H9 (cell line): ENCODE data around the gene CAMK2B. TPM values are rescaled to one million over a fixed set of nuclear protein-coding genes. Genes with fewer than 3 reads are reported as not detected.
A peak's percentile ranks its signal among the peaks of the same experiment; 100 is the strongest.

ENCODE experiments used
- DNase-seq: peaks from one replicate; pipeline ENCODE4 v3.0.0-alpha.2; 2017
- H2AFZ ChIP-seq: one replicate; pipeline ENCODE4 v1.6.1; 2013; ENCODE audit warnings: mild to moderate bottlenecking, low read length, control low read depth, moderate library complexity
- H2AK5ac ChIP-seq: 2 replicates; pipeline ENCODE4 v1.6.1; 2013; ENCODE audit warnings: low read length, control low read depth, mixed read lengths; ENCODE audit not compliant: insufficient read length
- H2BK120ac ChIP-seq: one replicate; pipeline ENCODE4 v1.6.1; 2013; ENCODE audit warnings: low read depth, mild to moderate bottlenecking, low read length, control low read depth, inconsistent platforms; ENCODE audit not compliant: poor library complexity, severe bottlenecking
- H2BK12ac ChIP-seq: 2 replicates; pipeline ENCODE4 v1.6.1; 2013; ENCODE audit warnings: low read length, control low read depth, mixed read lengths, low read depth; ENCODE audit not compliant: insufficient read length
- H2BK15ac ChIP-seq: 2 replicates; pipeline ENCODE4 v1.6.1; 2013; ENCODE audit warnings: low read depth, low read length, control low read depth
- H2BK20ac ChIP-seq: one replicate; pipeline ENCODE4 v1.6.1; 2013; ENCODE audit warnings: low read depth, mild to moderate bottlenecking, low read length, control low read depth, inconsistent platforms; ENCODE audit not compliant: poor library complexity, severe bottlenecking
- H2BK5ac ChIP-seq: 2 replicates; pipeline ENCODE4 v1.6.1; 2013; ENCODE audit warnings: low read length, control low read depth, mixed read lengths; ENCODE audit not compliant: insufficient read length
- H3K14ac ChIP-seq: 2 replicates; pipeline ENCODE4 v1.6.1; 2013; ENCODE audit warnings: low read length, control low read depth; ENCODE audit not compliant: insufficient read depth
- H3K18ac ChIP-seq: 2 replicates; pipeline ENCODE4 v1.6.1; 2013; ENCODE audit warnings: low read depth, mild to moderate bottlenecking, mixed read lengths, low read length, control low read depth; ENCODE audit not compliant: insufficient read length
- H3K23ac ChIP-seq: 2 replicates; pipeline ENCODE4 v1.6.1; 2013; ENCODE audit warnings: low read length, control low read depth, mixed read lengths, low read depth; ENCODE audit not compliant: insufficient read length
- H3K23me2 ChIP-seq: 2 replicates; pipeline ENCODE4 v1.6.1; 2013; ENCODE audit warnings: low read depth, mild to moderate bottlenecking, mixed read lengths, low read length, control low read depth; ENCODE audit not compliant: insufficient read length, poor library complexity, severe bottlenecking
- H3K27ac ChIP-seq: 2 replicates; pipeline ENCODE4 v1.5.1; 2013; ENCODE audit warnings: low read length, control low read depth, mixed read lengths, low read depth; ENCODE audit not compliant: insufficient read length
- H3K27me3 ChIP-seq: 2 replicates; pipeline ENCODE4 v1.6.1; 2013; ENCODE audit warnings: low read length, control low read depth, inconsistent platforms; ENCODE audit not compliant: insufficient read depth
- H3K4ac ChIP-seq: 2 replicates; pipeline ENCODE4 v1.6.1; 2013; ENCODE audit warnings: low read depth, mild to moderate bottlenecking, control low read depth, inconsistent platforms, low read length, moderate library complexity
- H3K4me1 ChIP-seq: 2 replicates; pipeline ENCODE4 v1.6.1; 2013; ENCODE audit warnings: low read length, control low read depth, inconsistent platforms; ENCODE audit not compliant: insufficient read depth
- H3K4me2 ChIP-seq: 2 replicates; pipeline ENCODE4 v1.6.1; 2013; ENCODE audit warnings: low read length, control low read depth, mixed read lengths; ENCODE audit not compliant: insufficient read length, insufficient read depth
- H3K56ac ChIP-seq: 2 replicates; pipeline ENCODE4 v1.6.1; 2013; ENCODE audit warnings: low read depth, mild to moderate bottlenecking, mixed read lengths, low read length, control low read depth; ENCODE audit not compliant: insufficient read length
- H3K79me1 ChIP-seq: 2 replicates; pipeline ENCODE4 v1.6.1; 2013; ENCODE audit warnings: low read depth, mild to moderate bottlenecking, moderate library complexity, low read length, control low read depth, inconsistent platforms; ENCODE audit not compliant: insufficient read depth, poor library complexity, severe bottlenecking
- H3K79me2 ChIP-seq: 2 replicates; pipeline ENCODE4 v1.6.1; 2013; ENCODE audit warnings: low read length, control low read depth, inconsistent platforms; ENCODE audit not compliant: insufficient read depth
- H3K9ac ChIP-seq: 2 replicates; pipeline ENCODE4 v1.6.1; 2013; ENCODE audit warnings: low read length, control low read depth, mixed read lengths; ENCODE audit not compliant: insufficient read length; ENCODE audit errors: extremely low read depth
- H3K9me3 ChIP-seq: one replicate; pipeline ENCODE4 v1.6.1; 2013; ENCODE audit warnings: low read depth, low read length, inconsistent platforms; ENCODE audit not compliant: control insufficient read depth
- H3T11ph ChIP-seq: one replicate; pipeline ENCODE4 v1.6.1; 2013; ENCODE audit warnings: mild to moderate bottlenecking, low read length, control low read depth, inconsistent platforms
- H4K20me1 ChIP-seq: one replicate; pipeline ENCODE4 v1.6.1; 2013; ENCODE audit not compliant: control insufficient read depth, insufficient read length, insufficient read depth
- H4K5ac ChIP-seq: 2 replicates; pipeline ENCODE4 v1.6.1; 2013; ENCODE audit warnings: low read depth, mild to moderate bottlenecking, mixed read lengths, low read length, control low read depth; ENCODE audit not compliant: insufficient read length
- H4K8ac ChIP-seq: replicated peaks from 2 replicates; pipeline ENCODE4 v1.6.1; 2013; ENCODE audit warnings: low read length, control low read depth, mixed read lengths, low read depth; ENCODE audit not compliant: insufficient read length
- H4K91ac ChIP-seq: 2 replicates; pipeline ENCODE4 v1.6.1; 2013; ENCODE audit warnings: low read depth, mild to moderate bottlenecking, moderate library complexity, mixed read lengths, low read length, control low read depth; ENCODE audit not compliant: insufficient read length
- H3K27ac Mint-ChIP-seq, 3 experiments: 2 replicates in 2 of 3; 3 replicates in 1 of 3; pipeline ENCODE4 v1.8.0; 2020 to 2021; ENCODE audit warnings: mixed read lengths in 3 of 3, mild to moderate bottlenecking in 1 of 3, moderate library complexity in 1 of 3
- H3K27me3 Mint-ChIP-seq: 2 replicates; pipeline ENCODE4 v1.8.0; 2021; ENCODE audit warnings: low read depth, mild to moderate bottlenecking, moderate library complexity, mixed read lengths
- H3K36me3 Mint-ChIP-seq, 3 experiments: 2 replicates in 2 of 3; 3 replicates in 1 of 3; pipeline ENCODE4 v1.8.0; 2020 to 2021; ENCODE audit warnings: low read depth in 3 of 3, mixed read lengths in 3 of 3; ENCODE audit not compliant: insufficient read depth in 1 of 3
- H3K4me1 Mint-ChIP-seq, 2 experiments: 2 replicates each; pipeline ENCODE4 v1.8.0; 2020; ENCODE audit warnings: mixed read lengths in 2 of 2
- H3K4me3 Mint-ChIP-seq, 2 experiments: 2 replicates in 1 of 2; 3 replicates in 1 of 2; pipeline ENCODE4 v1.8.0; 2020 to 2021; ENCODE audit warnings: mild to moderate bottlenecking in 2 of 2, mixed read lengths in 2 of 2, moderate library complexity in 1 of 2
- H3K9me3 Mint-ChIP-seq, 2 experiments: 2 replicates in 1 of 2; 3 replicates in 1 of 2; pipeline ENCODE4 v1.8.0; 2020; ENCODE audit warnings: mild to moderate bottlenecking in 2 of 2, mixed read lengths in 2 of 2, moderate library complexity in 1 of 2
- WGBS: extraction: QIAGEN DNeasy Blood & Tissue Kit; methylation state at CpG from one replicate; pipeline ENCODE4 v1.1.7; 2013; ENCODE audit warnings: missing lambda C conversion rate, low lambda C conversion rate, mixed read lengths; ENCODE audit not compliant: insufficient read length; ENCODE audit errors: extremely low coverage; 5-methylcytosine and 5-hydroxymethylcytosine counted together
- total RNA-seq: library from RNA; stranded (reverse); gene quantifications from 2 replicates; pipeline ENCODE4 v1.2.1, GENCODE V29; 2021
- TF ChIP-seq, protein P1 (sequence below): fragments of 200-600 bp; sonication (generic); conservative IDR thresholded peaks from 3 replicates; pipeline ENCODE4 v1.8.0; 2021; ENCODE audit warnings: antibody characterized with exemption, mild to moderate bottlenecking

CAMK2B gene
- total RNA-seq, 1 experiment from 2014 or later = 0.17 TPM

- H3K4me2 ChIP-seq = no peak overlapping the region
- H4K20me1 ChIP-seq = no peaks in the 10 kb centered on the region
- H3K4ac ChIP-seq = no peak overlapping the region
- no peak overlapping the region for H4K91ac ChIP-seq
- no peak overlapping the region for H2AFZ ChIP-seq
- H3K23me2 ChIP-seq = no peaks in the 10 kb centered on the region
- no CpG with 5 or more reads among the region's 5 CpGs for WGBS
- Mint-ChIP-seq H3K36me3 (no peaks in the 10 kb centered on the region), H3K27ac (peak overlapping the region in 1 of 3 experiments; percentile 32; a peak in 1 of 7 replicates), H3K4me3 (no peak overlapping the region), H3K4me1 (peaks cover 20 to 36% of the 10 kb centered on the region in 2 experiments), H3K9me3 (no peaks in the 10 kb centered on the region), H3K27me3 (no peaks in the 10 kb centered on the region; the same call in 1 of the 2 replicates)
- H2BK120ac ChIP-seq = no peak overlapping the region
- H3K14ac ChIP-seq = no peak overlapping the region
- H2BK12ac ChIP-seq = no peak overlapping the region
- TF ChIP-seq, protein P1, sequence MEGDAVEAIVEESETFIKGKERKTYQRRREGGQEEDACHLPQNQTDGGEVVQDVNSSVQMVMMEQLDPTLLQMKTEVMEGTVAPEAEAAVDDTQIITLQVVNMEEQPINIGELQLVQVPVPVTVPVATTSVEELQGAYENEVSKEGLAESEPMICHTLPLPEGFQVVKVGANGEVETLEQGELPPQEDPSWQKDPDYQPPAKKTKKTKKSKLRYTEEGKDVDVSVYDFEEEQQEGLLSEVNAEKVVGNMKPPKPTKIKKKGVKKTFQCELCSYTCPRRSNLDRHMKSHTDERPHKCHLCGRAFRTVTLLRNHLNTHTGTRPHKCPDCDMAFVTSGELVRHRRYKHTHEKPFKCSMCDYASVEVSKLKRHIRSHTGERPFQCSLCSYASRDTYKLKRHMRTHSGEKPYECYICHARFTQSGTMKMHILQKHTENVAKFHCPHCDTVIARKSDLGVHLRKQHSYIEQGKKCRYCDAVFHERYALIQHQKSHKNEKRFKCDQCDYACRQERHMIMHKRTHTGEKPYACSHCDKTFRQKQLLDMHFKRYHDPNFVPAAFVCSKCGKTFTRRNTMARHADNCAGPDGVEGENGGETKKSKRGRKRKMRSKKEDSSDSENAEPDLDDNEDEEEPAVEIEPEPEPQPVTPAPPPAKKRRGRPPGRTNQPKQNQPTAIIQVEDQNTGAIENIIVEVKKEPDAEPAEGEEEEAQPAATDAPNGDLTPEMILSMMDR = no peak
- no peaks in the 10 kb centered on the region for H3K79me2 ChIP-seq
- DNase-seq = no peak
- H3K27ac ChIP-seq = no peak overlapping the region
- H3K18ac ChIP-seq = no peak overlapping the region
- no peak overlapping the region for H4K5ac ChIP-seq
- no peaks in the 10 kb centered on the region for H3K9me3 ChIP-seq
- H3K9ac ChIP-seq = no peak overlapping the region
- no peak overlapping the region for H3K56ac ChIP-seq
- H2AK5ac ChIP-seq = no peak overlapping the region
- H2BK15ac ChIP-seq = no peak overlapping the region
- no peak overlapping the region for H3K23ac ChIP-seq
- H4K8ac ChIP-seq = no peak overlapping the region
- H3K79me1 ChIP-seq = no peaks in the 10 kb centered on the region
- H3K27me3 ChIP-seq = no peaks in the 10 kb centered on the region
- no peaks in the 10 kb centered on the region; the same call in 1 of the 2 replicates for H3K4me1 ChIP-seq
- no peak overlapping the region for H3T11ph ChIP-seq
- no peak overlapping the region for H2BK5ac ChIP-seq
- H2BK20ac ChIP-seq = no peak overlapping the region
These were observed 101.9 kb downstream of the CAMK2B start for GRCh38 chr7:44223362-44224079.
